Measurements from ENCODE around the gene ITGA7.
A peak's percentile ranks its signal among the peaks of the same experiment; 100 is the strongest.

DNA sequence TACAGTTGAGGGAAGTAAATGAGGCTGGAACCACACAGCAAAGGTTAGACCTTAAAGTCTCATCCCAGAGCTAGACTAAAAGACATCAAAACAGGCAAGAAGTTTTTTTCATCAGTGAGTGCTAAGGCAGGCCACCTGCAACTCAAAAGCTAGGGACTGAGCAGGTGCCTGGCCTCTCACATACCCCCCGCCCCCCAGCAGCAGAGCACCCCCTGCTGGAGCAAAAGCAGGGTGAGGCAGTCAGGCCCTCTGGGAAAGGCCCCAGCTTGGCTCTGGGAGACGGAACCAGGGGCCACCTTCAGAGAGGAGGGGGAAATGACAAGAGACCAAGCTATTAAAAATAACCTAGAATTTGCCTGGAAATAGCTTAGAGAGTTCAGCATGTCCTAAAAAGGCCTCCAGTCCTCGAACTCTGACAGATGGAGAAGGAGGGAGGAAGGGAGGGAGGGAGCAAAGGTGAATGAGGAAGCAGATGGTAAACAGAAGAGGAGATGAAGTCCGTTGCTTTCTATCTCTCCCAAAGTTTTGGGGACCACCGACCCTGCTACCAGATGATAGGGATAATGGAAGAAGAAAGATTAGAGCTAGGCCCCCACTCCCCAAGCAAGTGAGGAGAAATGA is 1.8 kb downstream of the ITGA7 start:
- no peak for TF ChIP-seq POLR2AphosphoS5 (IDR thresholded peaks at IDR 0.05)
- no peak for TF ChIP-seq POLR2A (IDR thresholded peaks at IDR 0.05)
- TF ChIP-seq, protein P1, sequence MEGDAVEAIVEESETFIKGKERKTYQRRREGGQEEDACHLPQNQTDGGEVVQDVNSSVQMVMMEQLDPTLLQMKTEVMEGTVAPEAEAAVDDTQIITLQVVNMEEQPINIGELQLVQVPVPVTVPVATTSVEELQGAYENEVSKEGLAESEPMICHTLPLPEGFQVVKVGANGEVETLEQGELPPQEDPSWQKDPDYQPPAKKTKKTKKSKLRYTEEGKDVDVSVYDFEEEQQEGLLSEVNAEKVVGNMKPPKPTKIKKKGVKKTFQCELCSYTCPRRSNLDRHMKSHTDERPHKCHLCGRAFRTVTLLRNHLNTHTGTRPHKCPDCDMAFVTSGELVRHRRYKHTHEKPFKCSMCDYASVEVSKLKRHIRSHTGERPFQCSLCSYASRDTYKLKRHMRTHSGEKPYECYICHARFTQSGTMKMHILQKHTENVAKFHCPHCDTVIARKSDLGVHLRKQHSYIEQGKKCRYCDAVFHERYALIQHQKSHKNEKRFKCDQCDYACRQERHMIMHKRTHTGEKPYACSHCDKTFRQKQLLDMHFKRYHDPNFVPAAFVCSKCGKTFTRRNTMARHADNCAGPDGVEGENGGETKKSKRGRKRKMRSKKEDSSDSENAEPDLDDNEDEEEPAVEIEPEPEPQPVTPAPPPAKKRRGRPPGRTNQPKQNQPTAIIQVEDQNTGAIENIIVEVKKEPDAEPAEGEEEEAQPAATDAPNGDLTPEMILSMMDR (IDR thresholded peaks at IDR 0.05) = peak in 1 of 2 donors; percentile 18
